Cardiac fibroblast (primary cell): ENCODE data around the gene PDK4.

Source experiments
- DNase-seq, 2 donors: peaks; one replicate each; pipeline versions ENCODE4 v3.0.0 to v3.0.0-alpha.2; 2010; ENCODE audit warnings: low read depth in 2 of 2
- H3K4me3 ChIP-seq, 2 donors: replicated peaks in 1 of 2; 1 replicate in 1 of 2; 2 replicates in 1 of 2; pipeline ENCODE4 v1.5.1; 2011; ENCODE audit warnings: low read depth in 2 of 2, low read length in 2 of 2, mild to moderate bottlenecking in 2 of 2, moderate library complexity in 1 of 2
- TF ChIP-seq, protein P1 (sequence below): IDR thresholded peaks from one replicate; pipeline ENCODE4 v1.5.1; 2011; ENCODE audit warnings: low read depth, mild to moderate bottlenecking, low read length, inconsistent platforms

Gene PDK4

DNA sequence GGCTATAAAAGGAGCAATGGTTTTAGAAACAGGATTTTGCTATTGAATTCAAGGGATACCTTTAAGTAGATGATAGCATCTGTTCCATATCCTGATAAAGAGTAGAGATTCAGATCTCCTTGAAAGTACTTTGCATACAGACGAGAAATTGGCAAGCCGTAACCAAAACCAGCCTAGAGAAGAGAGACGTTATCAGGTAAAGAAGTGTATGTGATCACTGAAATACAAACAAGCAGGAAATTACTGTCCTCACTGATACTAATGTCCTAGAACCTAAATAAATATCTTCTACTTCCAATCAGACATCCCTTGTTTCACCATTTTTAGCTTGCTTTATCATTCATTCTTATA is 9.4 kb downstream of the PDK4 start:
- TF ChIP-seq, protein P1, sequence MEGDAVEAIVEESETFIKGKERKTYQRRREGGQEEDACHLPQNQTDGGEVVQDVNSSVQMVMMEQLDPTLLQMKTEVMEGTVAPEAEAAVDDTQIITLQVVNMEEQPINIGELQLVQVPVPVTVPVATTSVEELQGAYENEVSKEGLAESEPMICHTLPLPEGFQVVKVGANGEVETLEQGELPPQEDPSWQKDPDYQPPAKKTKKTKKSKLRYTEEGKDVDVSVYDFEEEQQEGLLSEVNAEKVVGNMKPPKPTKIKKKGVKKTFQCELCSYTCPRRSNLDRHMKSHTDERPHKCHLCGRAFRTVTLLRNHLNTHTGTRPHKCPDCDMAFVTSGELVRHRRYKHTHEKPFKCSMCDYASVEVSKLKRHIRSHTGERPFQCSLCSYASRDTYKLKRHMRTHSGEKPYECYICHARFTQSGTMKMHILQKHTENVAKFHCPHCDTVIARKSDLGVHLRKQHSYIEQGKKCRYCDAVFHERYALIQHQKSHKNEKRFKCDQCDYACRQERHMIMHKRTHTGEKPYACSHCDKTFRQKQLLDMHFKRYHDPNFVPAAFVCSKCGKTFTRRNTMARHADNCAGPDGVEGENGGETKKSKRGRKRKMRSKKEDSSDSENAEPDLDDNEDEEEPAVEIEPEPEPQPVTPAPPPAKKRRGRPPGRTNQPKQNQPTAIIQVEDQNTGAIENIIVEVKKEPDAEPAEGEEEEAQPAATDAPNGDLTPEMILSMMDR = no peak
- no peak overlapping the region for H3K4me3 ChIP-seq
- no peak for DNase-seq

DNA sequence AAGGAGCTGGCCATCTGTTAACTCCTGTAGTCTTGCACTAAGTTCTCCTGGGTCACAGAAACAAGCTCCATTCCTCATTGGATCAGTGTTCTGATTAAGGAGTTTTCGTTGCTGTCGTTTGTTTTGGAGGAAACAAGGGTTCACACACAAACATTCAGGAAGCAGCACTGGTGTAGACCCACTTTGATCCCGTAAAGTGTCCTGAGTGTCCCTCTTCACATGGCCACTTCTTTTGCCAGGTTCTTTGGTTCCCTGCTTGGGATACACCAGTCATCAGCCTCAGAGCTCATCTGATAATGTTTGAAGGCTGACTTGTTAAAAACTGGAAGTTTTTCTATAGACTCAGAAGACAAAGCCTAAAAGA is 10.9 kb downstream of the PDK4 start:
- TF ChIP-seq, protein P1 = no peak
- DNase-seq = no peak

DNA sequence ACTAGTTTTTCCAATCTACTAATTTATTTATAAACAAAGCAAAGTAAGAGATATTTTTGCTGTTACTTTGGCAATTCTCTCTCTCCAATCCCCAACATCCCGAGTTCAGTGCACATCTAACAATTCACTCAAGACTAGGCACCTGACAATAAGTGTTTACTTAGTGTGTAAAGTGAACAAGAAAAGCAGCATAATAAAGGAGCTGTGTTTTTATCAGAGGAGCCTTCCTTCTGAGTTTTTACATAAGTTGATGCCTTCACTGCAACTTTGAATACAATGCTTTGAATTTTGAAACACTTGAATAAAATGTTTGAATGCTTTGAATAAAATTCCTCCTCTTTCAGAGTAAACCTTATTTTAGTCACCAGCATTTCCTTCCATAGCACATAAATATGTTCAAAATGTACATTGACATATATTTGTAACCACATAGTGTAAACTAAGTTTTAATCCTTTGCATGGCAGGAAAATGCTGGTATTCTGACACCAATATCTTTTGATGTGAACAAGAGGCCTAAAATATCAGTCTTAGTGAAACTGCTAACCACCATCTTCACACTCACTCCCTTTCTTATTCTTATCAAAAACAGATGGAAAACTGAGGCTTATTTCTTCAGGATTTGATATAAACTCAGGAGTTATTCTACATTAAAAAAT is 11.4 kb downstream of the PDK4 start:
- DNase-seq = no peak
- TF ChIP-seq, protein P1 = no peak
- H3K4me3 ChIP-seq = no peak overlapping the region

More for the DNA sequence above, 10.9 kb downstream of the PDK4 start:
- no peak overlapping the region for H3K4me3 ChIP-seq

DNA sequence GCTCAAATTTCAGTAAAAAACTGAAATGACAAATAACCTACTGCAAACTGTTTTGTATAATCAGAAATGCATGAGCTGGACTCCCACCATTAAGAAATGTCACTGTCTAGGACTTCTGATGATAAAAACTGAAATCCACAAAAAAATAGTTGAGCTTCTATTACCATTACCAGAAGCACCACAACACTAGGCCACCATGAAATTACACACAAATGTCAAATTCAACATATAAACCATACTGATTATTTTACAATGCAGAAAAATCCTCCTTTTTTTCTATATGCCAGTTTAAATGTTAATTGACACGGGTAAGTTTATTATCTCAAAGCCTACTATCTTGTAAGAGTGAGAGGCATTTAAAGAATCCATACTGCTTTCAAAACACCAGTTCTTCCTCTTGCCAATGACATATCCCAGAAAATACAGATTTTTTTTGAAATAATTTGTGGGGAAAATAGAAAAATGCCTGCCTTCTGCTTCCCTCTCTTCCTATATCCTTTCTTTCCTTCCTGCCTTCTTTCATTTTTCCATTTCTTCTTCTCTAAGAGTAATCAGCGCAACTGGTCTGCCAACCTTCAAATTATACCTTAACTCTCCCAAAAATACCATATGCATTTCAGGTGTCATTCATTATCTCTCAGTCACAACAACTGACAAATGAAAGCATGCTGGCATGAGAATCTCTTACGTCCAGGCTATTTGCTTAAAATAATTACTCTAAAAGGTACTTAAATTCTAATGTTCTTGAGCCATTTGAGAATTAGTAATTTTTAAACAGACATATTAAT is 12.3 kb downstream of the PDK4 start:
- TF ChIP-seq, protein P1 = no peak
- DNase-seq = no peak
- no peak overlapping the region for H3K4me3 ChIP-seq

DNA sequence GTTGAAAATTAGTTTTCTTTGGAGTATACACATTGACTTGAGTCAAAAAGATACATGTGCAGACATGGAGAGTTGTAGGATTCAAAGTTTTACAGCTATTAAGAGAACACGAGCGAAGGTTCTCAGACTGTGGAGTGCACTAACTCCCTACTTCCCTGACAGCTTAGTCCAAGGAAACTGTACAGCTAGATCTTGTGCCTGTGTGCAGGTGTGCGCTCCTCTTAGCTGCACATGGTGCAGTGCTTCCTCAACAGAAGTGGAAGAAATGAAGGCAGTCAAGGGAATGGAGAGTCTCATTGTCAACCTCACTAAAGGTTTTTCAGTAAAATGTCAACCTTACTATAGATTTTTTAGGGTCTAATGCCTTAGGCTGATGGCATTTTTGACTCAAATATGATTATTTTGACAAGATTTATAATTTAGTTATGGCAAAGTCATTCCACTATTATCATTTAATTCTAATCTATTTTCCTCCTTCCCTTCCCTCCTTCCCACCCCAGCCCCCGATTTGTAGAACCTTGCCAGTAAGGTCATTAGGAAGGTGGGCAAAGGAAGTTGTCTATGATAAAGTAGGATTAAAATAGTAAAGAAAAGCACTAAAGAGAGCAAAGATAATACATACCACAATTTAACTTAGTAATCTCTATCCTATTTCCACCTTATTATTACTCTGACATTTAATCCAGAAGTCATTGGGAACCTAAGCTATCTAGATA is 13.6 kb downstream of the PDK4 start:
- TF ChIP-seq, protein P1 = no peak
- DNase-seq = no peak
- H3K4me3 ChIP-seq = no peak overlapping the region

DNA sequence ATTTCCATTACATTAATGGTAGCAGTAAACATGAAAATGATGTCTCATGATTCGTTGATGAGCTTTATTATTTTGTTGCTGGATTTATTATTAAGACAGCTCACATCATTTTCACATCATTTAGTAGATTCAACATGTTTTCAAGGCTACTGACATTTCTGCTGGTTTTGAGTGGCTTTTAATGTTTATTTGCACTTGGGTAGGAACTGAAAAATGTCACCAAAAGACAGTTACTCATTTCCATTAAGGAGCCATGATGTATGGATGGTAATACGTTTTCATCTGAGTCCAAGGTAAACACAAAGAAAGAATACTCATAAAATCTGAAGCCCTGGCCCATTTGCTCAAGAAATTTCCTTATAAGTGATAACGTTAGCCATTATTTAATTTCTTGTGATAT is 14.8 kb downstream of the PDK4 start:
- TF ChIP-seq, protein P1 = no peak
- DNase-seq = no peak
- H3K4me3 ChIP-seq = no peak overlapping the region
